GM23248 (cell line): Measurements from ENCODE around the gene NUP153.
"Not testable (repeated sequence)": the region's sequence is repeated elsewhere in the genome, so short reads cannot be mapped to it uniquely, and the experiment has no call there.

Experiments
- EZH2 ChIP-seq: fragments of 200-600 bp; sonication (generic); IDR thresholded peaks from 2 replicates; pipeline ENCODE4 v1.6.1; 2018; ENCODE audit warnings: antibody characterized with exemption, mild to moderate bottlenecking; ENCODE audit not compliant: insufficient read depth, poor library complexity, severe bottlenecking
- EZH2phosphoT487 ChIP-seq: fragments of 200-600 bp; sonication (generic); IDR thresholded peaks from 2 replicates; pipeline ENCODE4 v1.6.1; 2018; ENCODE audit warnings: antibody characterized with exemption, moderate library complexity, mild to moderate bottlenecking, low read depth; ENCODE audit not compliant: insufficient read depth

GRCh38 chr6:17735311-17735710 lies 28.6 kb upstream of the NUP153 start:
- not testable (repeated sequence) for TF ChIP-seq EZH2phosphoT487, EZH2
